Astrocyte (in vitro differentiated cells and primary cell): ENCODE data around the gene PCDHGA5. TPM values are rescaled to one million over a fixed set of nuclear protein-coding genes. Genes with fewer than 3 reads are reported as not detected.
"Not testable (repeated sequence)": the region's sequence is repeated elsewhere in the genome, so short reads cannot be mapped to it uniquely, and the experiment has no call there.

Experiments used
- DNase-seq: peaks from one replicate; pipeline ENCODE4 v3.0.0-alpha.2; 2010; ENCODE audit warnings: low read depth
- FAIRE-seq: peaks from 2 replicates; lab custom pipeline; 2011; peaks lifted over from hg19 to GRCh38; lab: Jason Lieb, UNC
- H2AFZ ChIP-seq: 2 replicates; pipeline ENCODE4 v1.6.0; 2012; ENCODE audit warnings: low read depth, low read length, inconsistent platforms
- H3K27ac ChIP-seq: 2 replicates; pipeline ENCODE4 v1.5.1; 2011; ENCODE audit warnings: low read depth, low read length, inconsistent platforms
- H3K27me3 ChIP-seq: 2 replicates; pipeline ENCODE4 v1.6.0; 2011; ENCODE audit warnings: low read length, inconsistent platforms; ENCODE audit not compliant: insufficient read depth
- H3K36me3 ChIP-seq: 2 replicates; pipeline ENCODE4 v1.5.1; 2011; ENCODE audit warnings: low read length, inconsistent platforms; ENCODE audit not compliant: insufficient read depth
- H3K4me1 ChIP-seq: 2 replicates; pipeline ENCODE4 v1.5.1; 2011; ENCODE audit warnings: low read length, inconsistent platforms; ENCODE audit not compliant: insufficient read depth
- H3K4me2 ChIP-seq: 2 replicates; pipeline ENCODE4 v1.6.0; 2012; ENCODE audit warnings: low read length, inconsistent platforms
- H3K4me3 ChIP-seq: 2 replicates; pipeline ENCODE4 v1.5.1; 2011; ENCODE audit warnings: low read depth, mild to moderate bottlenecking, low read length, inconsistent platforms; ENCODE audit not compliant: insufficient read depth
- H3K79me2 ChIP-seq: 2 replicates; pipeline ENCODE4 v1.6.0; 2012; ENCODE audit warnings: mild to moderate bottlenecking, low read length, inconsistent platforms; ENCODE audit not compliant: insufficient read depth
- H3K9ac ChIP-seq: 2 replicates; pipeline ENCODE4 v1.6.0; 2012; ENCODE audit warnings: mild to moderate bottlenecking, low read length, inconsistent platforms
- H3K9me3 ChIP-seq: 2 replicates; pipeline ENCODE4 v1.5.1; 2012; ENCODE audit warnings: low read depth, mild to moderate bottlenecking, low read length, inconsistent platforms; ENCODE audit not compliant: insufficient read depth
- H4K20me1 ChIP-seq: 2 replicates; pipeline ENCODE4 v1.6.0; 2012; ENCODE audit warnings: low read length, inconsistent platforms; ENCODE audit not compliant: insufficient read depth
- H3K27ac Mint-ChIP-seq: one replicate; pipeline ENCODE4 v1.8.0; 2021; ENCODE audit warnings: mild to moderate bottlenecking, mixed read lengths; ENCODE audit not compliant: unreplicated experiment
- H3K27me3 Mint-ChIP-seq: one replicate; pipeline ENCODE4 v1.8.0; 2021; ENCODE audit warnings: low read depth, mixed read lengths; ENCODE audit not compliant: unreplicated experiment
- H3K36me3 Mint-ChIP-seq: one replicate; pipeline ENCODE4 v1.8.0; 2021; ENCODE audit warnings: low read depth, mixed read lengths; ENCODE audit not compliant: unreplicated experiment
- H3K4me1 Mint-ChIP-seq: one replicate; pipeline ENCODE4 v1.8.0; 2021; ENCODE audit warnings: low read depth, mixed read lengths; ENCODE audit not compliant: unreplicated experiment
- H3K4me3 Mint-ChIP-seq: one replicate; pipeline ENCODE4 v1.8.0; 2021; ENCODE audit warnings: mild to moderate bottlenecking, moderate library complexity, mixed read lengths; ENCODE audit not compliant: unreplicated experiment
- H3K9me3 Mint-ChIP-seq: one replicate; pipeline ENCODE4 v1.8.0; 2021; ENCODE audit warnings: mild to moderate bottlenecking, mixed read lengths; ENCODE audit not compliant: unreplicated experiment
- CTCF ChIP-seq: IDR thresholded peaks from 2 replicates; pipeline ENCODE4 v1.5.1; 2011; ENCODE audit warnings: low read depth, mild to moderate bottlenecking, inconsistent platforms, low read length, moderate library complexity; ENCODE audit not compliant: insufficient read depth
- EZH2 ChIP-seq: IDR thresholded peaks from 2 replicates; pipeline ENCODE4 v1.6.1; 2012; ENCODE audit warnings: mild to moderate bottlenecking, low read length, inconsistent platforms; ENCODE audit not compliant: insufficient read depth
- total RNA-seq: library from RNA; stranded (reverse); gene quantifications from 2 replicates; pipeline ENCODE4 v1.2.1, GENCODE V29; 2021

Gene PCDHGA5
- total RNA-seq, 1 donor from 2014 or later = 0.30 TPM

GRCh38 chr5:141413540-141414069 lies 49.6 kb downstream of the PCDHGA5 start:
- DNase-seq (no peak), FAIRE-seq (no peak)
- H3K4me1 ChIP-seq = no peaks in the 10 kb centered on the region
- Mint-ChIP-seq H3K27ac (peak overlapping the region; percentile 91), H3K36me3 (peaks cover 29% of the 10 kb centered on the region), H3K4me1 (peaks cover 15% of the 10 kb centered on the region), H3K4me3 (peak overlapping the region; percentile 93), H3K9me3 (peaks cover 20% of the 10 kb centered on the region), H3K27me3 (no peaks in the 10 kb centered on the region)
- no peak overlapping the region for H3K27ac ChIP-seq
- no peaks in the 10 kb centered on the region for H3K27me3 ChIP-seq
- H3K9me3 ChIP-seq = peaks cover 34% of the 10 kb centered on the region
- no peaks in the 10 kb centered on the region for H3K36me3 ChIP-seq
- H2AFZ ChIP-seq = no peak overlapping the region
- peak overlapping the region; percentile 73 for H3K4me2 ChIP-seq
- TF ChIP-seq EZH2 = no peak
- TF ChIP-seq CTCF = no peak
- H3K79me2 ChIP-seq = no peaks in the 10 kb centered on the region
- peaks cover 3% of the 10 kb centered on the region for H4K20me1 ChIP-seq
- H3K9ac ChIP-seq = peak overlapping the region; percentile 61
- peak overlapping the region; percentile 55 for H3K4me3 ChIP-seq

- H3K27ac ChIP-seq, H3K4me1 ChIP-seq, FAIRE-seq, H3K27ac Mint-ChIP-seq, H3K9ac ChIP-seq, H3K4me3 ChIP-seq, H3K4me2 ChIP-seq, H3K79me2 ChIP-seq, H3K27me3 ChIP-seq, H3K27me3 Mint-ChIP-seq, H2AFZ ChIP-seq, DNase-seq, H3K36me3 ChIP-seq, H4K20me1 ChIP-seq: not testable (repeated sequence)
- peaks cover 21% of the 10 kb centered on the region for H3K9me3 Mint-ChIP-seq
- peaks cover 34% of the 10 kb centered on the region for H3K9me3 ChIP-seq
- H3K36me3 Mint-ChIP-seq = peaks cover 32% of the 10 kb centered on the region
- peaks cover 15% of the 10 kb centered on the region for H3K4me1 Mint-ChIP-seq
- peak overlapping the region; percentile 93 for H3K4me3 Mint-ChIP-seq
These were observed 50.7 kb downstream of the PCDHGA5 start for GRCh38 chr5:141414548-141415274.

- FAIRE-seq, H3K79me2 ChIP-seq, H3K4me2 ChIP-seq, H3K27ac Mint-ChIP-seq, H4K20me1 ChIP-seq, H3K9ac ChIP-seq, H3K4me3 Mint-ChIP-seq, H2AFZ ChIP-seq, H3K4me3 ChIP-seq, H3K27me3 ChIP-seq, H3K27ac ChIP-seq, H3K36me3 ChIP-seq, DNase-seq, H3K4me1 ChIP-seq, H3K27me3 Mint-ChIP-seq: not testable (repeated sequence)
- peaks cover 32% of the 10 kb centered on the region for H3K9me3 ChIP-seq
- Mint-ChIP-seq H3K4me1 (peaks cover 15% of the 10 kb centered on the region), H3K9me3 (peaks cover 23% of the 10 kb centered on the region), H3K36me3 (peaks cover 33% of the 10 kb centered on the region)
These were observed 51.3 kb downstream of the PCDHGA5 start for GRCh38 chr5:141415275-141415618.

Other genes starting within 250 kb of the PCDHGA5 start
- gene PCDHB4, start 242.3 kb upstream of the PCDHGA5 start, total RNA-seq = 1.0 and 1.1 TPM in 2 replicates
- 8.7 and 9.7 TPM in 2 replicates for gene PCDHB5, start 229.0 kb upstream of the PCDHGA5 start, total RNA-seq
- gene PCDHB6, start 214.1 kb upstream of the PCDHGA5 start, total RNA-seq = 0.50 and 0.70 TPM in 2 replicates
- gene PCDHB7, start 191.5 kb upstream of the PCDHGA5 start, total RNA-seq = 0.79 and 1.0 TPM in 2 replicates
- 4.9 and 5.3 TPM in 2 replicates for gene PCDHB8, start 186.4 kb upstream of the PCDHGA5 start, total RNA-seq
- 3.2 and 4.4 TPM in 2 replicates for gene PCDHB16, start 181.8 kb upstream of the PCDHGA5 start, total RNA-seq
- gene PCDHB9, start 177.0 kb upstream of the PCDHGA5 start, total RNA-seq = 3.6 and 5.3 TPM in 2 replicates
- gene PCDHB10, start 171.8 kb upstream of the PCDHGA5 start, total RNA-seq = 6.4 and 7.0 TPM in 2 replicates
- gene PCDHB11, start 164.5 kb upstream of the PCDHGA5 start, total RNA-seq = 2.1 TPM in 2 replicates
- gene PCDHB12, start 155.4 kb upstream of the PCDHGA5 start, total RNA-seq = 0.87 and 1.2 TPM in 2 replicates
- gene PCDHB13, start 150.2 kb upstream of the PCDHGA5 start, total RNA-seq = 3.3 TPM in 2 replicates
- gene PCDHB14, start 140.8 kb upstream of the PCDHGA5 start, total RNA-seq = 5.6 and 6.4 TPM in 2 replicates
- gene PCDHB15, start 118.8 kb upstream of the PCDHGA5 start, total RNA-seq = 1.3 and 1.6 TPM in 2 replicates
- 0.19 and 0.25 TPM in 2 replicates for gene SLC25A2, start 60.1 kb upstream of the PCDHGA5 start, total RNA-seq
- gene TAF7, start 43.4 kb upstream of the PCDHGA5 start, total RNA-seq = 95.1 and 102 TPM in 2 replicates
- gene PCDHGA1, start 33.6 kb upstream of the PCDHGA5 start, total RNA-seq = 0.17 and 0.27 TPM in 2 replicates
- 0.14 and 0.17 TPM in 2 replicates for gene PCDHGA2, start 25.4 kb upstream of the PCDHGA5 start, total RNA-seq
- gene PCDHGA3, start 20.3 kb upstream of the PCDHGA5 start, total RNA-seq = 0.14 and 0.17 TPM in 2 replicates
- 1.0 and 1.5 TPM in 2 replicates for gene PCDHGB1, start 14.1 kb upstream of the PCDHGA5 start, total RNA-seq
- 0.48 and 0.50 TPM in 2 replicates for gene PCDHGA4, start 9.1 kb upstream of the PCDHGA5 start, total RNA-seq
- 1.4 TPM in 2 replicates for gene PCDHGB2, start 4.2 kb upstream of the PCDHGA5 start, total RNA-seq
- 0.10 and 0.14 TPM in 2 replicates for gene PCDHGB3, start 6.1 kb downstream of the PCDHGA5 start, total RNA-seq
- gene PCDHGA6, start 9.7 kb downstream of the PCDHGA5 start, total RNA-seq = 0.22 and 0.41 TPM in 2 replicates
- 0.57 and 0.62 TPM in 2 replicates for gene PCDHGA7, start 18.6 kb downstream of the PCDHGA5 start, total RNA-seq
- gene PCDHGB4, start 23.5 kb downstream of the PCDHGA5 start, total RNA-seq = 13.6 and 15.7 TPM in 2 replicates
- gene PCDHGA8, start 28.5 kb downstream of the PCDHGA5 start, total RNA-seq = 1.0 and 1.2 TPM in 2 replicates
- gene PCDHGB5, start 33.8 kb downstream of the PCDHGA5 start, total RNA-seq = 1.1 and 2.1 TPM in 2 replicates
- 0.73 and 0.87 TPM in 2 replicates for gene PCDHGA9, start 38.6 kb downstream of the PCDHGA5 start, total RNA-seq
- gene PCDHGB6, start 43.9 kb downstream of the PCDHGA5 start, total RNA-seq = 18.4 and 19.9 TPM in 2 replicates
- gene PCDHGA10, start 48.8 kb downstream of the PCDHGA5 start, total RNA-seq = 34.0 and 41.6 TPM in 2 replicates
- gene PCDHGB7, start 53.5 kb downstream of the PCDHGA5 start, total RNA-seq = 22.4 and 26.1 TPM in 2 replicates
- gene PCDHGA11, start 56.9 kb downstream of the PCDHGA5 start, total RNA-seq = 5.3 and 5.8 TPM in 2 replicates
- 1.2 and 1.6 TPM in 2 replicates for gene PCDHGA12, start 66.3 kb downstream of the PCDHGA5 start, total RNA-seq
- 84.7 and 100.0 TPM in 2 replicates for gene PCDHGC3, start 111.8 kb downstream of the PCDHGA5 start, total RNA-seq
- gene PCDHGC4, start 120.9 kb downstream of the PCDHGA5 start, total RNA-seq = 6.6 and 7.4 TPM in 2 replicates
- gene PCDHGC5, start 124.9 kb downstream of the PCDHGA5 start, total RNA-seq = 7.7 and 10.9 TPM in 2 replicates